HG03565 (cell line): ENCODE measurements around the gene ADAMTSL1.

ENCODE experiments used
- ATAC-seq: cut with Tn5 transposase; IDR thresholded peaks from one replicate; pipeline ENCODE4 v1.9.1; 2021; ENCODE audit warnings: mild to moderate bottlenecking, moderate library complexity; ENCODE audit not compliant: unreplicated experiment

Gene ADAMTSL1

DNA sequence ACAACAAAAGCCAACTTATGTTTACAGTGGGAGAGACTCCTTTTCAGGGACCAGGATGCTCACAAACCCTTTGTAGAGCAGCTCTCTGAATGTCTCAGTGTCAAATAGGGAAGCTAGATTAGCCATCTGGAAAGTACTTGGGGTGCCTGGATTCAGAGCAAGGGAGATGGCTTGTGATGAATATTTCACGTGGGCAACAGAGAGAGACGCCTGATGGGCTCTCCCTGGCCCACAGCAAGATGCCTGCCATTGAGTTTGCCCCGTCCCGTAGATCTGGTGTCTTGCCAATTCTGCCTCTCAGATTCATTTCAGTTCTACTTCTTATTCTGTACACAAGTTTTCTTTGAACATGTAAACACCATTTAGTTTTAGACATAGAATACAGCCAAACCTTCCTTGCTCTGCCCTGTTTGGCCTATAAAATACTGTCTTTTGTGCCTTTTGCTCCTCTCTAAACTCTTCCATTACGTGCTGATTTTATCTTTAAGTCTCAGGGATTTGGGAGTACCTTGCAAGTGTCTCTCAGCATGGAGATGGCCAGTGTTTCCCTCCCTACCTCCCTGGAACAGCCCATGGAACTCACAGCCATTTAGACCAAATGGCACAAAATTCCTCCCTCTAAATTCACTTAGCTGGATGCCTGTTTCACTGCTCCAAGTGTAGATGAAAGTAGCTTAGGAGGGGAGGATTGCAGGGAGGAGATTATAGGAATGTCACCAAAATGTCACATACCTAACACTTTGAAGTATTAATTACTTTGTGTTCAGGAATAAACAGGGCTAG is 324.7 kb downstream of the ADAMTSL1 start:
- ATAC-seq, result no peak

DNA sequence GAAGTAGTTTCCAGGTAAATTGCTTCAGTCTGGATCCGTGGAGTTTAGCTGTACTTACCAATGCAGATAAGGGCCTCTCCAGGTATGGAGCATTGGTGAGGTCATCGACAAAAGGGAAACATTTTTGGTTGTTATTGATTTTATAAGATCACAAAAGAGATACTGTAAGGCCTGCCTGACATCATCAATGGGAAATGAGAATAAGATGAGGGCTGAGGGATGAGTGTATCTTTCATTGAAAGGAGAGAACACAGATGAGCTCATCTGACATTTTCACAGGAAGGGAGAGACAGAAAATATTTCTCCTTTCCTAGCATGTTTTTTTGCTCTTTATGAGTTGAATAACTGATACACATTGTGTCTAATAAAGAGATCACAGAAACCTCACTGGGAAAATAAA is 325.5 kb downstream of the ADAMTSL1 start:
- ATAC-seq, result no peak

DNA sequence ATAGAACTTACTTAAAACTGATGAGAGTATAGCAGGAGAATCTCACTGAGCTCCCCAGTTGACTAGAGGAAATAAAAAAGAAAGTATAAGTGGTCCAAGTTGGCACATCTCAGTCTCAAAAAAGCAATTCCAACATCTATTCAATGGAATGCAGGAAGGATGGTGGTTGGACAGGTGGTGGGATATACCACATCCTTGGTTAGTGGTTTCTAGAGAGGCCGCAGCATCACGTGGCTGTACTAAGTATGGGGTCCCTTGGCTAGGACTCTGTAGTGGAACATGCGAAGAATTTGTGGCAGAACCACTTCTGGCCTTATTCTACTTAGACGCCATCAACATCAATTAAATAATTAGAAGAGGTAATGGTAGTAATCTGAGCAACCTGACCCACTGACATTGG is 326.6 kb downstream of the ADAMTSL1 start:
- ATAC-seq, result no peak

DNA sequence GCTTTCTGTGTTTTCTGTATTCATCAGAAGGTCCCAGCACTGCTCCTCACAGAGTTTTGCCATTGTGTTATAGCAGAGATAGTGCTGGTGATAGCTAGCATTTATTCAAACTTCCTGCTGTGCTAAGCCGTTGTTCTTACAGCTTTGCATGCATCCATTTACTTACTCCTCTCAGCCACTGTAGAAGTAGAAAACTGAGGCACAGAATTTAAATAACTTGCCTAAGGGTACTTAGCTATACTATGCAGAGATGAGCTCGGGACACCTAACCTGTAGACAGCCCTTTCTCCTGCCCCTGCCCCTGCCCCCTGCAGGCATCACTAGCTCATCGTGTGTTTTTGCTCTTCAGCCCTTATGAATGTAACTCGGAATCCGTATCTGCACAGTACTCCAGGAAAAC is 331.4 kb downstream of the ADAMTSL1 start:
- no peak for ATAC-seq

DNA sequence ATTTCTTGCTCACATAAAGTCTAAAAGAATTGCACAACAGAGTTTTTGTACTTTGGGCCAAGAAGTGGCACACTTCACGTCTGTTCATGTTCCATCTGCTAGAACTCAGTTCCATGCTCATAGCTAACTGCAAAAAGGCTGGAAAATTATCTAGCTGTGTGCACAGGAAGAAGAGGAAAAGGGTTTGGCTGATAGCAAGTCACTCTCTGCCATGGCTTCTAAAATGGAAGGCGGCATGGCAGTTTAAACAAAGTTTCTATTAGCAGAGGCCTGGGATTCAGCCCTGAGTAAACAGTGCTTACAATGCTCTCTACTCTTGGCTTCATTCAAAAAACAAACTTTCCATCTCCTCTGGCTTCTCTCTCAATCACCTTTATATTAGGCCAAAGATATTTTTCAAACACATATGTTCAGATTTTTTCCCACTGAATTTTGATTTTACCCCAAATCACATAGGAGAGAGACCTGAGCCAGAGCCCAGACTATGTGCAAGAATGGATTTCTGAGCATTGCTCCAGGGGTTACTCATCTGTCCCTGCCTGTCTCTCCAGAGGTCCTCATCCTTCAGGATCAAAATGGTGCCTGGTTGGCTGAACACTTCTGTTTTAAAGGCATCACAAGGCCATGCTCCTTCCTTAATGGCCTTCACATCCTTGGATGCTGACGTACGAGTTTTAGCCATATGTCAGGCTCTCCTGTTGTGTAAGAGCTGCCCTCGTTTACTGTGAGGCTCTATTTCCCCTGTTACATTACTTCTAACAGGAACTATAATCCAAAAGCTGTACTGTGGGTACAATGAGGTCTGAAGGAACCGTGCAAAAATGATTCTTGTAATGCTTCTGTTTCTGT is 332.5 kb downstream of the ADAMTSL1 start:
- ATAC-seq, result no peak

DNA sequence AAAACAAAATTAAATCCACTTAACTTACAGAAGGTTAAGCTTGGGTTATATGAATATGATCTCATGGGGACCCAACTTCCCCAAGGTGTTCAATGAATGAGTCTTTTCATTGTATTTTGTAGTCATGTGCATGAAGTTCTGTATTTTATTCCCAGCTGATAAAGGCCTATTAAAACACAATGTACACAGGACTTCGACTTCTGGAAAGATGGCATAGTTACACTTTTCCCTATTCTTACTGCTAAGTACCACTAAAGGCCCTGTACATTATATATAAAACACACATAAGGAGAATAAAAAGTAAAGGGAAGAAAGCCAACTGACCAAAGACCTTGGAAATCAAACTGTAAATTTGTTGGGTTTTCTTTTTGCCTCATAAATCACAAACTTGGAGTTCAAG is 336.6 kb downstream of the ADAMTSL1 start:
- no peak for ATAC-seq

DNA sequence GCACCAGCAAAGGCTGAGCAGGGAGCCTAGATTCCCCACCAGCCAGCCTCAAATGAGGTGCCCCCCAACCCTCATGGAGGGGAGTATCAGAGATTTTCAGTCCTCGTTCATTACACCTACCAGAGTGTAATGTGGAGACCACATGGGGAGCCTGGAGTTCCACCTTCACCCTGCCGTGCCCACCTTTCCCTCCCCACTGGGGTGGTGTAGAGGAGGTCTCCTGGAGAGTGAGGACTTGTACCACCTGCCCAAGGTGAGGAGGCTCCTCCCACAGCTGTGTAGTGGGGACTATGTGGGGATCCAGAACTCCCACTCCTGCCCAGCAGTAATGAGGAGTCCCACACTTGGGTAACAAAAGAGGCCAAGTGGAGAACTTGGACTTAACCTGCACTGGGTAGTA is 337.2 kb downstream of the ADAMTSL1 start:
- no peak for ATAC-seq

DNA sequence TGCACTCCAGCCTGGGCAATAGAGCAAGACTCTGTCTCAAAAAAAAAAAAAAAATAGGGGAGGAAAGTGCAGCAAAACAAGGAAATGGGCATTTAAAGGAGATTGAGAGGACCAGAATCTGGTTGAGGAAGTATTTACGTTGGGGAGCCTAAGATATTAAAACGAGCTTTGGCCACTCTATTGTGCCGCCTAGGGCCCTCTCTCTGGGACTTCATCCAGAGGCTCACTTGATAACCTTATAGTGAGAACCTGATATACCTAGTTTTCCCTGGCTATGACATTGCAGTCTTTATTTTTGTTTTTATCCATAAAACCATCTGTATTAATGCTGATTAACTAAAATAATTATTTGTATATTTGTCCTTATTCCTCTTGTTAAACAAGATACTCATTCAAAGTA is 345.5 kb downstream of the ADAMTSL1 start:
- no peak for ATAC-seq

DNA sequence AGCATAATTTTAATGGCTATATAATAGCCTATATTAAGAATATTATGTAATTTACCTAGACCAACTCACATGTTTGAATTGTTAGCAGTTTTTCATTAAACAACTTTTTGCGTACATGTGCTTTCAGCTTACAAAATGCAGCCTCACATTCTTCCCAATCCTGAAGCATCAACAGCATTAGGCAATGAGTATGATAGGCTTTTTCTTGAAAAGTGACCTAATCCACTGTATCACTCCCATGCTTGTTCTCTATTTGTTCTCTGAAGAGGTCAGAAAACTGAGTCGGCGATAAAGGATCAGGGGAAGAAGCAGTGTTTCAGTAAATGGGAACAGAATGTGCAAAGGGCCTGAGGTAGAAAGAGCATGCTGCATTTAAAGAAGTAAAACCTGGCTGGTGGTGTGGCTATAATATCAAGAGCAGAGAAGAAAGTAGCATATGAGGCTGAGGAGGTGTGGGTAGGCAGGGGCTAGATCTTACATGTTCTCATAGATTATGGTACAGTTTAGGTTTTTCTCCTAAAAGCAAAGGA is 346.7 kb downstream of the ADAMTSL1 start:
- no peak for ATAC-seq

DNA sequence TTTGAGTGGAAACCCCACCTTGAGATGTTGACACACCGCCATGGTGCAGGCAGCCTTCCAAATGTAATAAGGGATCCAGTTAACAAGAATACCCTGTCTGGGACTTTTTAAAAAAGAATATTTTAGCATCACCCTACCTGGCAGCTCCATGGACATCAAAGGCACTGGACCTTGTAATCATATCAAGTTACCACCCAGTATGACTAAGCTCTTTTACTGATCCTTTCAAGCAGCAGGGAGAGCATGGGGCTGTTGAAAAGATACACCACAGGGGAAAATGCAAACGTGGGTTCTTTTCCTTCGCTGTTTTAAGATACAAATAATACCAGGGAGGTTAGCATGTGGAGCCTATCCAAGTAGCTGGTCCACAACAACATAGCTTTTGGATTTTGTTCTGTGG is 347.8 kb downstream of the ADAMTSL1 start:
- no peak for ATAC-seq

DNA sequence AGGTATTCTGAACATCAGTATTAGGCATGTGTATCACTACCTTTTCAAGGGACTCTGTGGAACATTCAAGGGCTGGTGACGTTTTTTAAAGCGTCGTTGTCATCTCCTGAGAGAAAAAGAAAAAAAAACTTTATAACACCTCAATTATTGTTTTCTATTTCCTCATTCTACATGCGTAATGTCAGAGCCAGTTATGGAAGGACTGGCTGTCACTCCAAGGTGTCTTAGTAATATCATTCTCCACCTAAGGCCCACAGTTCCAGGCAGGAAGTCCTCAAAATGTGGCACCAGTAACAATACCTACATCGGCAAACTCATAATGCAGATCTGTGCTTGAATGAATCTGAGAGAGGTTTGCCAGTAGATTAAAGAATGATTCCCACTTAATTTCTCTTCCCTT is 348.9 kb downstream of the ADAMTSL1 start:
- no peak for ATAC-seq

DNA sequence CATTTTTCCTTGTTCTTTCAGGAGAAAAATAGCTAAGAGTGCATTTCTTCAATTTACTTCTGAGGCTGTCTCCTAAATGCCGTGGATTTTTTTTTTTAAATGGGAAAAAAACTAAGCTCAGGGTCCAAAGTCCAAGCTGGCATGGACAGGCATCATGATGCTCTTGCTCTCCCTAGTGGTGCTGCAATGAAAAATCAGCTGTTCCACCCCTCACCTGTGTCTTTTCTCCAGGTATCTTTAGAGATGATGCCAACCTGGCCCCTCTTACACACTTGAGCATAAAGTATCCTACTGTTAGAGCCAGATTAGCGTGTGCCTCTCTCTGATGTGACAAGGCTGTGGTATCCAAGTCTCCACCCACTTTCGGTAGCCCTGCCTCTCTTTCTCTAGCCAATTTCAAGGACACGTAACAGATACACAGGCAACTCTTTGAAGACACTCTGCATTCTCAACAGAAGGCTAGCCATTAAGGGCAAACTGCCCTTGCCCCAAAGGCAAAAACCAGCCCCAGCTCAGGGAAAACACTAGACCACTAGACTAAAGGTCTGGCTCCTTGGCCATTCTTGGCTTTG is 350.2 kb downstream of the ADAMTSL1 start:
- no peak for ATAC-seq

DNA sequence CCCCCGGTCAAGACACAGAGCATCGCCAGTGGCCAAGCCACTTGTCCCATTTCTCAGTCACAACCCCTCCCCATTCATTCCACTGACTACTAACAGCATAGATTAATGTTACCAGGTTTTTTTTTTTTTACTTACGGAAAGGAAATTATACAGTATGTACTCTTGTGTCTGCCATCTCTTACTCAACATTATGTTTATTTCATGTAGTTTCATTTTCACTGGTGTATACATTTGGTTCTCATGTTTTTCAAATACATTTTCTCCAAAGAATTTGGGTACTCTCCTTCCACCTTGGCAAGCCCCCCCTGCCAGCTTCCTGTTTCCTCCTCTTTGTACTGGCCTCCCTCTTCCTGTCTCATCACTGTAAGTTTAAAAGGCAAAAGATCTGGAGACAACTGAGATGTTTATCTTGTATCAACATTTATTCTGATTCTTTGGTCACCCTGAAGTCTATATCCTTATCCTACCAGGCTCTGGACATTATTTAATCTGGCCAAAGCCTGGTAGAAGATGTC is 351.8 kb downstream of the ADAMTSL1 start:
- ATAC-seq, result no peak

DNA sequence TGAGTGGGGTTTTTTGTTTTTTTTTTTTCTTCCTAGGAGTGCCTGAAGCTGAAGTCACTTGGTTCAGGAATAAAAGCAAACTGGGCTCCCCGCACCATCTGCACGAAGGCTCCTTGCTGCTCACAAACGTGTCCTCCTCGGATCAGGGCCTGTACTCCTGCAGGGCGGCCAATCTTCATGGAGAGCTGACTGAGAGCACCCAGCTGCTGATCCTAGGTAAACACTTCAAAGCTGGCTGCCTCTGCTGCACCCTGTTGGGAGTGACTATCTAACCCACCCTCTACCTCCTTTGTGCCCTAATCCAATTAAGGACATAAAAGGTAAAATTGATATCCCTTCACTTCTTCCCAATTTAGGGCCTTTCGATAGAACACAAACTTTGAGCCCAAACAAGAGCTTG is 352.3 kb downstream of the ADAMTSL1 start:
- ATAC-seq, result no peak

DNA sequence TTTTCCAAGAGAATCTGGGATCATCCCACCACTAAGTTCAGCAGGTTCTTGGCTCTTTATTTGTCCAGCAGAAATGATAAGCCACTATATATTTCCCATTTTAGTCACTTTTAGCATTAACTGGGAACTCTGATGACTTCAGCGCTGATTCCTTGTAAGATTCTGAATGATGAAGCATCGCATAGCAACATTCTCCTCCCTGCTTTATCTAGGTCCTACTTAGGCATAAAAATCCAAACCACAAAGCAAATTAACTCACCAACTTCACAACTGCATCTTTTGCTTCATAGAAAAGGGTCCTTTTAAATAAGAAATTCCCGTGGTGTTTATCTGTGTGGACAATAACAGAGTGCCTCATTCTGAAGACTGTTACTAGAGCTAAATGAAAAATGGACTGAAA is 355.1 kb downstream of the ADAMTSL1 start:
- ATAC-seq, result no peak

DNA sequence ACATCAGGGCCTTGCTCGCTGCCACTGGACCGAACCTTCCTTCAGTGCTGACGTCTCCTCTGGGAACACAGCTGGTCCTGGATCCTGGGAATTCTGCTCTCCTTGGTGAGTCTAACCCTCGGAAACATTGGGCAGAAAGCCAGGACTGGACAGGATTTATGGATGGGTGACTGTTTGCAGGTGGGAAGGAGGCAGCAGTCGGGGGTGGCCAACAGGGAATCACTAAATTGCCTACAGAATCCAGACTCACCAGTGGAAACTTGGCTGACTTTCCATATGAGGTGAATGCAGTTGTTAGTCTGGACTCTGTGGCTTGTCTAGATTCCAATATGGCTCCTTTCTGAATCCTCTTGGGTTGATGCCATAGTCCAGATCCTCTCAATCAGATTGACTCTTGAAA is 355.9 kb downstream of the ADAMTSL1 start:
- no peak for ATAC-seq

DNA sequence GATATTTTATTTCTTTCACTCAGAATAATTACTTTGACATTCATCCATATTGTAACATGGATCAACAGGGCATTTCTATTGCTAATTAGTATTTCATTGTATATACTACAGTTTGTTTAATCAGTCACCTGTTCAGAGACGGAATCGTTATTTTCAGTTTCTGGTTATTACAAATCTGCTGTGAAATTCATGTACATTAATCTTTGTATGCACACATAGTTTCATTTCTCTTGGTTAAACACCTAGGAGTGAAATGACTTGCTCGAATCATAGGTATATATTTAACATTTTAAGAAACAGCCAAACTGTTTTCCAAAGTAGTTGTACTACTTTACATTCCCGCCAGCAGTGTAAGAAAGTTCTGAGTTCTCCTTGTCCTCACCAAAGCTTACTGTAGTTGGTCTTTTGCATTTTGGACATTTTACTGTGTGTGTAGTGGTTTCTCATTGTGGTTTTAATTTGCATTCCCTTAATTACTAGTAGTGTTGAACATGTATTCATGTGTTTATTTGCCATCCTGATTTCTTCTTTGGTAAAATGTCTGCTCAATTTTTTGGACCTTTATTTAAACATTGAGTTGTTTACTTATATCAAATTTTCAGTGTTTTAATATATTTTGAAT is 360.9 kb downstream of the ADAMTSL1 start:
- peak; percentile 80 for ATAC-seq

DNA sequence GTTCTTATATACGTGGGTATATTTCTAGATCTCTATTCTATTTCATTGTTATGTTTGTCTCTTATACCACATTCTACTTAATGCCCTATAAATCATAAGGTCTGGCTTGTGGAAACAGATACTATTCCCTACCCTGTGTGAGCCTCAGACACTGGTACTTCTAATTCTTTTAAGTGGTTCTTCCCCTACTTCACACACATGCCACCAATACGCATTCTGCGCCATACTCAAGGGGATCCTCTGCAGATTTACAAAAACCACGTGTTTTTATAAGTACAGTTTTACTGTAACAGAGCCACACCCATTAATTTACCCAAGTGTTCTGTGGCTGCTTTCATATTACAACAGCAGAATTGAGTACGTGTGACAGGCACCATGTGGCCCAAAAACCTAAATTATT is 363.4 kb downstream of the ADAMTSL1 start:
- ATAC-seq, result no peak

DNA sequence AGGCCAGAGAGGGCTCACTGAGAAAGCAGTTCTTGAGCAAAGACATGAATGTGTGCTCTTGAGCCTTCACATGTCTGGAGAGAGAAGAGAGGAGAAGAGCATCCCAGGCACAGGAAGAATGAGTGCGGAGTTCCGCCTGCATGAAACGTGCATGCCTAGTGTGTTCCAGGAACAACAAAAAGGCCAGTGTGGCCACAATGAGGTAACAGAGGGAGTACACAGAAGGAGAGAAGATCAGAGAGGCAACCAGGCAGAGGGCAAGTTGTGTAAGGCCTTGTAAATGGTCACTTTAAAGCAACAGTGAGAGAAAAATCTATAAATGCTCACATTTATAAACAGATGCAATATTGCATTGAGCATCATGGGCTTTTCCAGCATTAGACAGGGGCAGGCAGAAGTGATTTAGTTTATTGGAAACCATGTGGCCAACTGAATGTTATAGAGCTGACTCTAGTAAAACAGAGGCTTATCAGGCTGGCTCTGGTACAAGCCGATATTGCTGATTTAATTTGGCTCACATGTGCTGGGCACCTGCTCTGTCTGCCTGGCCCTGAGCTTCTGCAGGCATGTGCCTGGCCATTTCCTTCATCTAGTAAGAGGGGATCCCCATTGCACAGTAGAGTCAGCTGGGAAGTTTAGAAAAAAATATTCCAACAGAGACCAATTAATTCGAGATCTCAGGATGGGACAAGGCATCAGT is 373.8 kb downstream of the ADAMTSL1 start:
- no peak for ATAC-seq

DNA sequence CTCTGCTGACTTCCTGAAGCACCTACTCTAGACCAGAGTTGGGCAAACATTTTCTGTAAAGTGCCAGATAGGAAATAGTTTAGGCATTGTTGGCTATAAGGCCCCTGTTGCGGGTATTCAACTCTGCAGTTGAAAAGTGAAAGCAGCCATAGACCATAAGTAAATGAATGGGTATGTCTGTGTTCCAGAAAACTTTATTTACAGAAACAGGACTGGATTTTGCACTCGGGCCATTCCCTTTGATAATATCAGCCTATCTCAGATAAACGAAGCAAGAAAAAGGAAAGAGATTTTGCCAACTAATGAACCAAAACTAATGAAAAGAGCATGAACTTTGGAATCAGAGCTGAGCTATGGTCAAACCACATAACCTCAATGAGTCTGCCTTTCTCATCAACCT is 374.7 kb downstream of the ADAMTSL1 start:
- ATAC-seq, result no peak
